ENCODE results near the gene CBY1.

GRCh38 chr22:38628444-38628843, 28.0 kb upstream of the CBY1 start:
- no peak for TF ChIP-seq CTCF (IDR thresholded peaks at IDR 0.05 in 8 of 11, conservative IDR thresholded peaks at IDR 0.05 in 3 of 11)
- no peak for TF ChIP-seq POLR2A (IDR thresholded peaks at IDR 0.05)
- TF ChIP-seq POLR2AphosphoS5 (IDR thresholded peaks at IDR 0.05), result no peak
